GM21717 (cell line): ENCODE data around the gene TMEM260.

Source experiments
- ATAC-seq: cut with Tn5 transposase; IDR thresholded peaks from one replicate; pipeline ENCODE4 v1.9.1; 2021; ENCODE audit warnings: mild to moderate bottlenecking, moderate library complexity; ENCODE audit not compliant: unreplicated experiment

Gene TMEM260

GRCh38 chr14:56579345-56580220 is at the start of gene TMEM260:
Gene TMEM260 (plus strand): TSS chr14:56579798. CDS start chr14:56579915, 117 bp downstream.
- peak; percentile 91 for ATAC-seq

- ATAC-seq: no peak
Observed at GRCh38 chr14:56532546-56532945, 47.1 kb upstream of the TMEM260 start.

GRCh38 chr14:56534656-56535055 is 44.9 kb upstream of the TMEM260 start:
- no peak for ATAC-seq

- ATAC-seq: no peak
Observed at GRCh38 chr14:56539862-56540261, 39.7 kb upstream of the TMEM260 start.

- no peak for ATAC-seq
Observed at GRCh38 chr14:56543436-56543835, 36.2 kb upstream of the TMEM260 start.

- ATAC-seq: no peak
Observed at GRCh38 chr14:56549721-56550120, 29.9 kb upstream of the TMEM260 start.

GRCh38 chr14:56552615-56553014 is 27.0 kb upstream of the TMEM260 start:
- no peak for ATAC-seq

GRCh38 chr14:56554301-56554700 is 25.3 kb upstream of the TMEM260 start:
- ATAC-seq: no peak

- no peak for ATAC-seq
Observed at GRCh38 chr14:56555921-56556570, 23.6 kb upstream of the TMEM260 start.

- no peak for ATAC-seq
Observed at GRCh38 chr14:56559182-56559581, 20.4 kb upstream of the TMEM260 start.

- no peak for ATAC-seq
Observed at GRCh38 chr14:56561606-56562005, 18.0 kb upstream of the TMEM260 start.

- no peak for ATAC-seq
Observed at GRCh38 chr14:56562883-56563282, 16.7 kb upstream of the TMEM260 start.

GRCh38 chr14:56569174-56569573 is 10.4 kb upstream of the TMEM260 start:
- ATAC-seq: no peak

GRCh38 chr14:56570295-56570694 is 9.3 kb upstream of the TMEM260 start:
- ATAC-seq: no peak

GRCh38 chr14:56580221-56580711 is 668 bp downstream of the TMEM260 start:
- no peak for ATAC-seq

- ATAC-seq: no peak
Observed at GRCh38 chr14:56581041-56581727, 1.6 kb downstream of the TMEM260 start.

GRCh38 chr14:56585461-56586084 is 6.0 kb downstream of the TMEM260 start:
- ATAC-seq: no peak

GRCh38 chr14:56587701-56588100 is 8.1 kb downstream of the TMEM260 start:
- ATAC-seq: no peak

- no peak for ATAC-seq
Observed at GRCh38 chr14:56590535-56590960, 10.9 kb downstream of the TMEM260 start.

- ATAC-seq: no peak
Observed at GRCh38 chr14:56592746-56593544, 13.3 kb downstream of the TMEM260 start.
